ENCODE data around the gene INTS15. TPM values are rescaled to one million over a fixed set of nuclear protein-coding genes. Genes with fewer than 3 reads are reported as not detected.

Gene INTS15
- total RNA-seq, 1 experiment from 2014 or later = 24.3 TPM

GRCh38 chr7:6607651-6608051 is 17.8 kb downstream of the INTS15 start:
- H2AFZ ChIP-seq (ENCODE audit: low read depth, low read length, poor library complexity, severe bottlenecking) = no peak overlapping the region
- H3K4me2 ChIP-seq (ENCODE audit: low read length) = no peak overlapping the region
- intact Hi-C loops (cut with micrococcal nuclease) = no loop called here
- H3K4me3 ChIP-seq (replicated peaks in 1 of 2; ENCODE audit: low read depth in 1 of 2, low read length in 2 of 2) = no peak overlapping the region
- H4K20me1 ChIP-seq (ENCODE audit: insufficient read depth) = no peaks in the 10 kb centered on the region
- CTCF ChIA-PET = no interaction called here
- no peak overlapping the region for H3K27ac ChIP-seq (ENCODE audit: low read depth, low read length)
- ATAC-seq (no peak), DNase-seq (ENCODE audit: low read depth, low spot score) (no peak)
- BruUV-seq (replicated peaks) = no TSS peak
- H3K9me3 ChIP-seq (ENCODE audit: control insufficient read depth in 1 of 2, insufficient read depth in 1 of 2, low read depth in 1 of 2, low read length in 2 of 2) = no peaks in the 10 kb centered on the region
- POLR2A ChIA-PET = no interaction called here
- no peaks in the 10 kb centered on the region for H3K9me2 ChIP-seq (ENCODE audit: insufficient read depth)
- no peak overlapping the region for H3K9ac ChIP-seq (ENCODE audit: low read length)
- no peaks in the 10 kb centered on the region for H3K79me2 ChIP-seq (ENCODE audit: insufficient read depth, low read length)
- no peaks in the 10 kb centered on the region for H3K4me1 ChIP-seq (ENCODE audit: control insufficient read depth in 1 of 2, insufficient read depth in 2 of 2, low read length in 2 of 2)
- peaks cover 2 to 7% of the 10 kb centered on the region in 2 experiments; a peak in 1 of 4 replicates for H3K36me3 ChIP-seq (ENCODE audit: control insufficient read depth in 1 of 2, insufficient read depth in 2 of 2, low read length in 2 of 2)
- no peaks in the 10 kb centered on the region for H3K27me3 ChIP-seq (ENCODE audit: insufficient read depth, low read length)
- TF ChIP-seq ATF3 (IDR thresholded peaks at IDR 0.05) = no peak
- no peak for TF ChIP-seq TCF7L2 (IDR thresholded peaks at IDR 0.05; ENCODE audit: borderline replicate concordance, extremely low read depth, insufficient read depth, insufficient read length)
- TF ChIP-seq CEBPB (IDR thresholded peaks at IDR 0.05; ENCODE audit: low read depth) = no peak
- no peak for TF ChIP-seq EGR1 (IDR thresholded peaks at IDR 0.05; ENCODE audit: low read depth)
- TF ChIP-seq CTCF (IDR thresholded peaks at IDR 0.05 in 2 of 3, conservative IDR thresholded peaks at IDR 0.05 in 1 of 3; ENCODE audit: borderline replicate concordance in 1 of 3, insufficient read depth in 1 of 3, low read depth in 2 of 3, low read length in 2 of 3) = no peak
- TF ChIP-seq SIN3A (IDR thresholded peaks at IDR 0.05; ENCODE audit: low read depth) = no peak
- no peak for TF ChIP-seq ZNF274 (IDR thresholded peaks at IDR 0.05; ENCODE audit: low read depth, low read length)
- TF ChIP-seq POLR2AphosphoS5 (IDR thresholded peaks at IDR 0.05; ENCODE audit: low read depth, low read length) = no peak
- RAD21 ChIA-PET (ENCODE audit: low non-redundant PET in 1 of 2, low total read pairs in 2 of 2, uncharacterized antibody in 2 of 2, unreplicated experiment in 2 of 2) = no interaction called here

GRCh38 chr7:6608081-6608480 is 18.3 kb downstream of the INTS15 start:
- H3K27ac ChIP-seq (ENCODE audit: low read depth, low read length) = no peak overlapping the region
- no peaks in the 10 kb centered on the region for H3K27me3 ChIP-seq (ENCODE audit: insufficient read depth, low read length)
- no peaks in the 10 kb centered on the region for H4K20me1 ChIP-seq (ENCODE audit: insufficient read depth)
- ChIA-PET POLR2A (no interaction called here), CTCF (no interaction called here), RAD21 (ENCODE audit: low non-redundant PET in 1 of 2, low total read pairs in 2 of 2, uncharacterized antibody in 2 of 2, unreplicated experiment in 2 of 2) (no interaction called here)
- DNase-seq (ENCODE audit: low read depth, low spot score) (no peak), ATAC-seq (no peak)
- intact Hi-C loops (cut with micrococcal nuclease) = no loop called here
- H3K4me1 ChIP-seq (ENCODE audit: control insufficient read depth in 1 of 2, insufficient read depth in 2 of 2, low read length in 2 of 2) = no peaks in the 10 kb centered on the region
- H3K4me2 ChIP-seq (ENCODE audit: low read length) = no peak overlapping the region
- H3K9ac ChIP-seq (ENCODE audit: low read length) = no peak overlapping the region
- H3K36me3 ChIP-seq (ENCODE audit: control insufficient read depth in 1 of 2, insufficient read depth in 2 of 2, low read length in 2 of 2) = 0 out of 4 replicates have a peak, but pooled peaks cover 2 to 5% of the 10 kb centered on the region in 2 experiments
- no peak overlapping the region for H3K4me3 ChIP-seq (replicated peaks in 1 of 2; ENCODE audit: low read depth in 1 of 2, low read length in 2 of 2)
- no peak overlapping the region for H2AFZ ChIP-seq (ENCODE audit: low read depth, low read length, poor library complexity, severe bottlenecking)
- no TSS peak for BruUV-seq (replicated peaks)
- no peaks in the 10 kb centered on the region for H3K9me2 ChIP-seq (ENCODE audit: insufficient read depth)
- no peaks in the 10 kb centered on the region for H3K9me3 ChIP-seq (ENCODE audit: control insufficient read depth in 1 of 2, insufficient read depth in 1 of 2, low read depth in 1 of 2, low read length in 2 of 2)
- H3K79me2 ChIP-seq (ENCODE audit: insufficient read depth, low read length) = no peaks in the 10 kb centered on the region
- TF ChIP-seq TCF7L2 (IDR thresholded peaks at IDR 0.05; ENCODE audit: borderline replicate concordance, extremely low read depth, insufficient read depth, insufficient read length) (no peak), ZNF274 (IDR thresholded peaks at IDR 0.05; ENCODE audit: low read depth, low read length) (no peak), EZH2phosphoT487 (IDR thresholded peaks at IDR 0.05; ENCODE audit: borderline replicate concordance) (no peak), SIN3A (IDR thresholded peaks at IDR 0.05; ENCODE audit: low read depth) (no peak), CEBPB (IDR thresholded peaks at IDR 0.05; ENCODE audit: low read depth) (no peak), ATF3 (IDR thresholded peaks at IDR 0.05) (no peak), SP1 (IDR thresholded peaks at IDR 0.05; ENCODE audit: low read depth) (no peak), CTCF (IDR thresholded peaks at IDR 0.05 in 2 of 3, conservative IDR thresholded peaks at IDR 0.05 in 1 of 3; ENCODE audit: borderline replicate concordance in 1 of 3, insufficient read depth in 1 of 3, low read depth in 2 of 3, low read length in 2 of 3) (no peak), EZH2 (IDR thresholded peaks at IDR 0.05) (no peak)

Data from HCT116 (cell line).